ENCODE data around the gene HIVEP2.
A peak's percentile ranks its signal among the peaks of the same experiment; 100 is the strongest.

The HIVEP2 gene

DNA sequence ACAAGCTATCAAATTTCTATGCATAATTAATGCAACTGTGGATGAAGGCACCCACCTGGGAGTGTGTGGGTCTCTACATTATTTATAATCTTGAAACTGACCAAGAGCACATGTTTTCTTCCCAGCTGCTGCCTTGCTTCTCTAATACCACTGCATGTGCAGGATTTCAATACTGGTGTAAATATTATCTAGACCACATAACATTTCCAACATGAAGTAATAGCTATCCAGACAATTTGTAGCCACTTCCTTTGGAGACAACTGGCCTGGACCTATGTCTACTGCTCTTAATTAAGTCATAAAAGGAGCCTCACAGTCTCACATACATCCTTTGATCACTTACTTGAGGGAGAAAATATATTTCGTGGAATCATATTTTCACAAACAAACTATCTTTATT is 180.7 kb downstream of the HIVEP2 start:
- no peak for DNase-seq

DNA sequence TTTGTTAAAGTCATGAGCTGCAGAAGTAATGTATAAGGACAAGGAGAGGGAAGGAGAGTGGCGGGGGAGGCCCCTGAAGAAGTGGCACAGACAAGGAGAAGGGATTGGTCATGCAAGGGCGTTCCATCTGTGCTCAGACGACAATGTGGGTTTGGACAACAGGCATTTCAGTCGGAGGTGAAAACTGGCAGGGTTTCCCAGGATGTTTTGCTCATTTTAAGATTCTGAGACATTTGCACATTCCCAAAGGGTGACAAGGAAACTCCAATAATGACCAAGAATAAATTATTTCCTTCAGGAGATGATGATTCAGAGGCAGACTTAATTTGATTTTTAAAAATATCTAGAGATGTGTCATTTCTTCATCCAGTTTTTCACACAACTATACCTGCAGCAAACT is 181.8 kb downstream of the HIVEP2 start:
- no peak for DNase-seq

DNA sequence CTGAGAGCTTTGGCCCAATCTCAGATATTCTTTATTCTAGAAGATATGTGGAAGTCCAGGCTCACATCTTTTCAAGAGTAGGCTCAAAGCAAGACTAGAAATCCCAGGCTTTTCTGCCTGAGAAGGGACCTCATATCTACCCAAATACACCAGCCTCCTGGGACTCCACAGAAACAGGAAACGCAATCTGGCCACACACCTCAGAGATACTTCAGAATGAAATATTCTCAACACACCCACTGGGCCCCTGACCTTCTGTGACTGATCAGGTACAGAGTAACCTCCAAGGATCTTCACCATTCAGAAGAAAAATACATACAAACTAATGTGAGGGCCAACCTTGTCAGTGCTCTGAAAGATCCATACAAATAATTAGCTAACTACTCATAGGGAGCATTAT is 183.2 kb downstream of the HIVEP2 start:
- DNase-seq = no peak

- DNase-seq = no peak
Measured at GRCh38 chr6:142760152-142760551, 184.8 kb downstream of the HIVEP2 start.

DNA sequence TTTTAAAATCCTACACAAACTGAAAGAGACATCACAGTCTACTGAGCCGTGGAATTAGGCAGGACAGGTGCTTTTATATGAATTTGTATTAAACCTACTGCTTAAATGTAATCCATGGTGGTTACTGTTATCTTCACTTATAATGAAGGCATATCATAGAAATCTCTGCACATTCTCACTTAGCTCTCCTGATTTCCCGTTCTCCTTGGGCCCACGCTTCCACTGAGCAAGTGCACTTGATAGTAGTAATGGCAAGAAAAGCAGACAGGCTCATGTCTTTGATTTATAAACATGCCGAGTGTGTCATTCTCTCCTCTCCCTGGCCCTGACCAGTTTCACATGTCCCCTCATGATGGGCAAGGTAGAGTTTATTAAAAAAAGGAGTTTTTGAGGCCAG is 186.3 kb downstream of the HIVEP2 start:
- no peak for DNase-seq

- no peak for DNase-seq
Measured at GRCh38 chr6:142757852-142758628, 186.9 kb downstream of the HIVEP2 start.

DNA sequence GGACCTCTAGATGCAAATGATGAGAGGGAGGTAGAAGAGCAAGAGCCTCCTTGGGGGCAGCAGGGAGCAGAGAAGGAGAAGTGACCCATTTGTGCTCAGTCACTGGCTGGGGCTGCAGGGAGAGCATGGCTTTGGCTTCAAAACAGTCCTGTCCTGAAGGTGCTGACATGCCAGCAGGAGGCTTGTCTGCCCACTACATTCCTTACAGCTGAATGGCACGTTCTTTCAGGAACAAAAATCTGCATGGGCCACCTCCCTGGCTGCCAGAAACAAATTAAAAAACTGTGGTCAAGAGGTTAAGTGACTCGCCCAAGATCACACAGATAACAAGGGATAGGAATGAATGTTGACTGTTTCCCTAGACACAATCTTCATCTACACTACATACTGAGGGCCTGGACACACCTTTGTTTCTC is 188.8 kb downstream of the HIVEP2 start:
- DNase-seq = no peak

- no peak for DNase-seq
Measured at GRCh38 chr6:142753196-142753595, 191.8 kb downstream of the HIVEP2 start.

DNA sequence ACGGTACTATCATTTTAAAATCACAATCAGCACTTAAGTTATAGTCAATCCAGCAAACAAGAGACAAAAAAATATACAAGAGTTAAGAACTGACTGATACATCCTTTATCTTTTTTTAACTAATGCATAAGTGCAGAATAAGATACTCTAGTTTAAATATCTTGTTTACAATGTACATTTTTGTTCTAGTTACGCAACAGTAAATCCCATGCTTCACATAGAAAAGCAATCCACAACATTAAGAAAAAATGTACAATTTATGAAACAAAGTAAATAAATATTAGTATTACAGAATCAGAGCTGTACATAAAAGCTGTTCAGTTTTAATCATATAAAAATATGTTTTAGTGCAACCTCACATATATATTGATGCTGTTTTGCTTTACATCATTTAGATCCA is 192.6 kb downstream of the HIVEP2 start:
- no peak for DNase-seq

DNA sequence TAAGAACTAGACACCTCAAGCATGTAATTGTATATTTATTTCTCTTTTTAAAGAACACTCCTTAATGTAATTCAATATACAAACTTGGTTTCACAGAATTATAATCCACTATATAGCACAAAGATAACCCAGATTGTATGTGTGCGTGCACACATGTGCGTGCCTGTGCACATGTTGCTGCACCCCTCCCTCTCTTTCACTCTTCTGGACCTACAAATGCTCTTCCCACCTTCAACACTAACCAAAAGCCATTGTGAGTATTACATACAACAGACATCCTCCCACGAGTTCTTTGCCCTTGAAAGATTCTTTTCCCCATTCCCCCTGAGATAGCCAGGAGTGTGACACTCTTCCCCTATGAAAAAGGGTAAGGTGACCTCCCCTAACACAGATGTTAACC is 193.5 kb downstream of the HIVEP2 start:
- DNase-seq = no peak

GRCh38 chr6:142750998-142751397 is 194.0 kb downstream of the HIVEP2 start:
- DNase-seq = no peak

GRCh38 chr6:142749556-142749955 is 195.4 kb downstream of the HIVEP2 start:
- DNase-seq = no peak

GRCh38 chr6:142746524-142746923 is 198.5 kb downstream of the HIVEP2 start:
- no peak for DNase-seq

- DNase-seq = no peak
Measured at GRCh38 chr6:142744836-142745235, 200.1 kb downstream of the HIVEP2 start.

DNA sequence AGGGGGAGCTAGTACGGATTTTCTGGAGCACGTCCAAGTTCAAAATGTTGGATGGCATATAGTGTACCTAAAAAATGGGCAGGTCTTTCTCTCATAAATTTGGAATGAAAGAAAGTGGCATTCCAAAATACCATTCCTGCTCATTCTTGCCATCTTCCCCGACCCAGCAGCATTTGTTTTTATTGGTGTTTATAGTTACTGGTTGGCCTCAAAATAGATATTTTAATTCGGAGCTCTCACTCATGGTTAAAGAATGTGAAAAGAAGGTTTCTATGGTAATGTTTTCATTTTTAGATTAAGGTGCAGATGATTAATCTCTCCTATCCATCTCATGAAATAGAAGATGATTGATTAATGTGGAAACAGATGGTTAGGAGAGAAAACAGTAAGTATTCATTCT is 204.5 kb downstream of the HIVEP2 start:
- DNase-seq = no peak

DNA sequence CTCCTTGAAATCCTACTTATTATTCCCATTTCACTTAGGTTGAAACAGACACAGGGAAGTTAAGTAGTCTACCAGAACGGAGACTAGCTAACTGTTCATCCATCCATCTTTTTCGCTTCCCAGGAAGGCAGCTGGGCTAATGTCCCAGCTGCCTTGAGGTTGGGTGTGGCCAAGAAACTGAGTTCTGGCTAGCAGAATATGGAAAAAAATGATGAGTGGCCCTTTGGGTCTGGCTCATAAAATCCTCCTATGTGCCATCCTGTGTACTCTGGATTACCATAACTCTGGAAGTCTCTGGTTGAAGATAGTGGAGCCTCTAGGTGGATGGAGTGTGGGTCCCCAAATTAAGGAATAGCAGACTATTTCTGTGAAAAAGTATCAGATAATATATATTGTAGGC is 206.2 kb downstream of the HIVEP2 start:
- no peak for DNase-seq

DNA sequence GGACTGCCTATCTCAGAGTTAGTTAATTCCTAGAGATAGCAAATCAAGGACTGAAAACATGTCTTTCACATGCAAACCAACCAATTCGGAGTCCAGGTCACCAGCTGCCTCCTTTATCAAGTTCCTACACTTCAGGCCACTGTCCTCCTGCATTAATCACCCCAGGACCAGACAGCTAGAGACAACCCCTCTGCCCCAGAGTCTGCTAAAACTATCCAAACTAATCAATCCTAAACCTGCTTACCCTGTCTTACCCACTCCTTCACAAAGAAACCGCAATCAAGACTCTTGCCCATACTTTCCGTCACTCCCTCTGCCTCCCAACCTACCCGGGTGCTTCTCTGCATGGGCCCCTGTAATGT is 207.0 kb downstream of the HIVEP2 start:
- no peak for DNase-seq

- DNase-seq = no peak
Measured at GRCh38 chr6:142737368-142738034, 207.5 kb downstream of the HIVEP2 start.

GRCh38 chr6:142735204-142735603 is 209.8 kb downstream of the HIVEP2 start:
- DNase-seq = no peak

GRCh38 chr6:142732790-142733189 is 212.2 kb downstream of the HIVEP2 start:
- no peak for DNase-seq

GRCh38 chr6:142731611-142732010 is 213.4 kb downstream of the HIVEP2 start:
- DNase-seq = no peak

GRCh38 chr6:142729618-142730017 is 215.4 kb downstream of the HIVEP2 start:
- no peak for DNase-seq

DNA sequence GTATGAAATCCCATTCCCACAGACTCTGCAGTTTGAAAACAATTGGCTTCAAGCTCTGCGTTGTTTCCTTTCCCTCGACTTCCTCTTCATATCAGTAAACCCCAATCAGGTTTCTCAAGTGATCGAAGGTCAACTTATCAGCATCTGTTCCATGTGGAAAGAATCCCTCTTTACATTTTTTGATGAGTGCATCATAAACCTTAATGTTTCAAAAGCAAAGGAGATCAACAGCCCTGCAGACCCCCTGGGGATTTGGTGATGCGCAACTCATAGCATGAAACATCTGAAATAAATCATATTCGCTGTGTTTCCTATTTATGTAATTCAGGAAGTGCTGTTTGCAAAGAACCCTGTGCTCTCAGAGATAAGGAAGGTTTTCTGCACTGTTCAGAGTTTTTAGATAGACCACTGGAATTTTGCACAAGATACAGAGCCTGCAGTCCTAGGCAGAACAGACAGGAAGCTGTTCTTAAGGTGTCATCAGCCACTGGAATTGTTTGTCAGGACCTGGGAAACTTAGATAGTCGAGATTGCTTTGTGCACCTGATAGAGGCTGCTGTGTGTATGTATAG is 216.0 kb downstream of the HIVEP2 start:
- DNase-seq = no peak

GRCh38 chr6:142728364-142728763 is 216.6 kb downstream of the HIVEP2 start:
- peak; percentile 77 for DNase-seq
